Measurements from ENCODE around the gene KCNJ6.
"Not testable (repeated sequence)": the region's sequence is repeated elsewhere in the genome, so short reads cannot be mapped to it uniquely, and the experiment has no call there.

The KCNJ6 gene, protein sequence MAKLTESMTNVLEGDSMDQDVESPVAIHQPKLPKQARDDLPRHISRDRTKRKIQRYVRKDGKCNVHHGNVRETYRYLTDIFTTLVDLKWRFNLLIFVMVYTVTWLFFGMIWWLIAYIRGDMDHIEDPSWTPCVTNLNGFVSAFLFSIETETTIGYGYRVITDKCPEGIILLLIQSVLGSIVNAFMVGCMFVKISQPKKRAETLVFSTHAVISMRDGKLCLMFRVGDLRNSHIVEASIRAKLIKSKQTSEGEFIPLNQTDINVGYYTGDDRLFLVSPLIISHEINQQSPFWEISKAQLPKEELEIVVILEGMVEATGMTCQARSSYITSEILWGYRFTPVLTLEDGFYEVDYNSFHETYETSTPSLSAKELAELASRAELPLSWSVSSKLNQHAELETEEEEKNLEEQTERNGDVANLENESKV

DNA sequence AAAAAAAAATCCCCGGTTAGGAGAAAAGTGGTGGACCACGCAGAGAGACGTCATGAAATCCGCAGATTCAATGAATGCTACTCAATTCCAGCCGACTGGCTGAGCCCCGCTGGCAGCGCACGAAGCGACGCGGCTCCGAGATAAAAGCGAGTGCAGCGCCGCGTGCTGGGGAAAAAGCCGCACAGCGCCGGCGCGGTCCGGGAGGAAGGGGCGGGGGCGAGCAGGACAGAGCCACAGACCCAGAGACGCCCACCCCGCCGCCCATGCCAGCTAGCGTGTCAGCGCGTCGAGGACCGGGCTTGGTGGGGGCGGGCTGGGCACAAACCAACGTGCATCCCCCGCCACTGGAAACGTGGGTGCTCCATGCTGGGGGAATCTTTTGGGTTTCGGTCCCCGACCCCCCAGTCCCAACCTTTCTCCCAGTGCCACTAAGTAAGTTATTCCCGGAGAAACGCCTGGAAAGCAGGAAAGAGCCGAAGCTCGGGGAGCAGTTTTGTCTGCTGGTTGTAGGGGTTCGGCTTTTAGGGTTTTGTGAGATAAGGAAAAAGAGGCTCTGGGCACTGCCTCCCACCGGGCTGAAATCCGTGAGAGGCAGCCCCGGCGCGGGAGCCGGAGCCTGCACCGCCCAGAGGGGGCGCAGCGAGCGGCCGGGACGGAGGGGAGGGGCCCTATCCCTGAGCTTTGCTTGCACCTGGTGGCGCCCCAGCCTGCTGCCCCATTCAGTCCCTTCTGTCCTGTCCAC, at the start of gene KCNJ6:
KCNJ6 (minus strand) TSS at position 148 of the 742 bp plus-strand sequence. CDS start 75,775 bp downstream, outside the sequence.
- DNase-seq, result peak; percentile 14

GRCh38 chr21:37965088-37965805, 49.0 kb upstream of the KCNJ6 start:
- no peak for DNase-seq

DNA sequence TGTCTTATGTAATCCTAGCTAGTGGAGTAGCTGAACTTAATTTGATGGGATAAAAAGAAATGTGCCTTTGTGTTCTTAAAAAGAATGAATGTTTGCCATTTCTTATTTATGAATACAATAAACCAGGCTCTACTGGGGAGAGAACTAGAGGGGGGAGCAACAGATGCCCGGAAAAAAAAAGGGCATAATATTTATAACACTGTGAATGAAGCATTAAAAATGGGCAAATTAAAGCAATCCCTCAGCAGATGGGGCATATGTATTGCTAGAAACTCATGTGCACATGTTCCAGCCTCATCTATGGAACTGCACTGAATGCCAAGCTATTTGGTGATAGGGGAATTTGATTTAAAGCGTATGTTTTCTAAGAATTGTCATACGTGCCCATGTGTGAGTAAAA, 42.3 kb upstream of the KCNJ6 start:
- DNase-seq, result no peak

DNA sequence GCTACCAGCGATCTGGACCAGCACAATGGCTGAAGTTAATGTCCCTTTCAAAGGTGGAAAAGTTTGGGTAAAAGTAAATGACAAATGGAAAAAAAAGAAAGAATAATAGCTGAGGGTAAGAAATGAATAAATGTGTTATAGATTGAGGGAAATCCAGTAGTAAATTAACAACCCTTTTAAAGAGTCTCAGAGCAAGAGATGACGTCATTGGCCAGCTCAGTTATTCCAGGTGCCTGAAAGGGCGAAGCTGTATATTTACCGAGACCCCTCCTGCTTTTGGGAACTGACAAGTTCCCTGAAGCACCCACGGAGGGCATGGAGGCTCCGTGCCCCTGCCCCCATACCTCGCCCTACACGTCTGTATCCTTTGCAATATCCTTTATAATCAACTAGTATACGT, 40.5 kb upstream of the KCNJ6 start:
- DNase-seq, result no peak

DNA sequence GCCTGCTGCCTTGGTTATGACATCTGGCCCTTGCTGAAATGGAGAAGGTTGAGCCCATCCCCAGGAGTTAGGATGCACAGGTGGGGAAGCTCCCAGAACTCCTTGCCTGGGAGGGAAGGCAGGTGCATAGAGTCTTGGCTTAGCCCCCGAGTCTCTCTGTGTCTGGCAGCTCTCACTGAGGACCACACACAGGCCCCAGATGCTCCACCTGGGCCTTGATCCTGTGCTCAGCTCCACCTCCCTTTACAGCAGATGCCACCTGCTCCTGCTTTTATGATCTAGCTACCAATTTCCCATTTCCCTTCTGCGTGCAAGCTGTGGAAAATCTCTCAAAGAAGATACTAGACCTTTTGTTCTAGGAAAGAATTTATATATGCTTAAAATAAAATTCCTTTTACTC, 28.8 kb upstream of the KCNJ6 start:
- DNase-seq, result no peak

DNA sequence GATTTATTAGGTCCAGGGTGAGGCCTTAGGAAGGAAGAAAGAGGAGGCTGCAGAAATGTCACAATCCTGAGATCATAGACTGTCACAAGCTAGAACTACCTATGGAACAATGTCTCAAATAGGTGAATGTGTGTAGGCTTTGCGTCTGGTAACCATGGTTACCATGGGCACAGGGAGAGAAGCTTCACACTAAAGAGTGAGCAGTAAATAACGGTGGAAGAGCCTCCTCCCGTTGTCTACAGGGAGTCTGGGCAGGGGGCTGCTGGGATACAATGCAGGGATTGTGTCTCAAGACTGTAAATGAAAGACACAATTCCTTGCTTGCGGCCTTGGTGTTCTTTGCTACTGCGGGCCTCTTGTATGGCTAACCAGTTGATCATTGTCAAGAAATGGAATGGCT, 28.2 kb upstream of the KCNJ6 start:
- DNase-seq, result no peak

GRCh38 chr21:37940691-37941090, 24.4 kb upstream of the KCNJ6 start:
- no peak for DNase-seq

DNA sequence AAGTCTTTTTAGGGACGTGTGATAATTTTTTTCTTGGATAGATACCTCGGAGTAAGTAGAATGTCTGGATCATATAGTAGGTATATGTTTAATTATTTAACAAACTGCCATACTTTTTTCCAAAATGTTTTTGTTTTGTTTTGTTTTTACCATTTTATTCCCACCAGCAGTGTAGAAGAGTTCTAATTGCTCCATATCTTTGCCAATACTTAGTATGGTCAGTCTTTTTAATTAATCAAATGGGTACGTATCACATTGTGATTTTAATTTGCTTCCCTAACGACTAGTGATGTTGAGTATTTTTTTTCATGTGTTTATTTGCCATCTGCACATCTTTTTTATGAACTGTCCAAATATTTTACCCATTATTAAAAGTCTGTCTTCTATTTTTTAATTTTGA, 23.6 kb upstream of the KCNJ6 start:
- DNase-seq, result no peak

- DNase-seq, result no peak
Measured at GRCh38 chr21:37939251-37939650, 23.0 kb upstream of the KCNJ6 start.

- no peak for DNase-seq
Measured at GRCh38 chr21:37937668-37938067, 21.4 kb upstream of the KCNJ6 start.

DNA sequence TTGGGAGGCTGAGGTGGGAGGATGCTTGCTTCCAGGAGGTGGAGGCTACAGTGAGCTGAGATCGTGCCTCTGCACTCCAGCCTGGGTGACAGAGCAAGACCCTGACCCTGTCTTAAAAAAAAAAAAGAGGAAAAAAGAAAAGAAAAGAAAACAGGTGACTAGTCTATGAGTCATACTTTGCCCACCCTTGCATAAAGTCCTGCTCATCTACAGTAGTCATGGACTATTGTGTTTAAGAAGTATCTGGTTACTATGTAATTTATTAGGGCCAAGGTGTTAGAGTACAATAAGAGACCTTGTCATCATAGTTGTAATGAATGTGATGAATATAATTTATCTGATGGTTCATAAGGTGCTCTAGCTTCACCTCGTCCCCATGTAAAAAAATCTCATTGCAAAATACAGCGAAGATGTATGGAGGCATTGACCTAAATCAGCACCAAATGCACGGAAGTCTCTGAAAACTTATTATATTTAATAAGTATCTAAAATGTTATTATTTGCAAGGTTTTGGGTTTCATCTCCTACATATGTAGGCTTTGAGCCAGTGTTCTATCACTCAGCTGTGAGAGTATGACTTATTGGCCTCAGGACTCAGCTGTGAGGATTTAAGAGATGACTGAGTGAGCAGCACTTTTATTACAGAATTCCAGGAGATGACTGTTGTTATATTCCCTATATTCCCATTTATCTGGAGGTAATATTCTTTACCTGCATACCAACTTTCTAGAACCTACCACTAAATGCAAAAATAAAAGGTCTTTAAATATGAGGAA, 19.9 kb upstream of the KCNJ6 start:
- DNase-seq, result no peak

- no peak for DNase-seq
Measured at GRCh38 chr21:37932936-37933335, 16.7 kb upstream of the KCNJ6 start.

DNA sequence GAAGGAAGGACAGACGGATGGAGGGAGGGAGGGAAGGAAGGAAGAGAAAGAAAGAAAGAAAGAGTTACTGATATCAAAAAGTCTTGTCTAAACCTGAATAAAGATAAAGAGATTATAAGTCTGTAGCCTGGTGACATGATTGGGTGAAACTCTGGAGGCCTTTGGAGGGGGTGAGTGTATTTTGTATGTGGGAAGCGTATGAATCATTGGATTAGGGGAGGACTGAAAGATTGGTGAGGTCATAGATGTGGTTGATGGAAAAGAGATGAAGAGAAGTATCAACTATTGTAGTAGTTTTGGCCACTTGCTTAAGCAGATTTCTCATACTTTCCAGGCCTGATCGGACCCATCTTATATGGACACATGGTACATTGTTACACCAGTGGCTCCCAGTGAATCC, 11.5 kb upstream of the KCNJ6 start:
- DNase-seq, result no peak

DNA sequence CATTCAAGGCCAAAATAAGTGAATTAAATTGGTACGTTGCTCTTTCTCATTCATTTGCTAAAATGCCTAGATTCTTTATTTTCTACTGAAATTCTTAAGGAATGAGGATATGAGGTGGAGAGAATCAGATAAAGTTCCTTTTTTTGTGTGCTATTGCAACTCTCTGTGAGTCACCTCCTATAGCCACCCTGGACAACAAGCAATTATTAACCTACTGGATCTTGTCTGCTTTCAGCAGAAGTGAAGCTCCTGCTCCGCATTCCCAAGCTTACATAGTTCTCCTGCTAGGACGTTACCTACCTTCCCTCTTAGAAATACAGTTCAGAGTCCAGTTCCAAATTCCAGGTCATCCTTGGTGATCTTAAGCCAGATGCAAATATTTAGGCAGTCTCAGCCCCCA, 4.8 kb upstream of the KCNJ6 start:
- DNase-seq, result no peak

DNA sequence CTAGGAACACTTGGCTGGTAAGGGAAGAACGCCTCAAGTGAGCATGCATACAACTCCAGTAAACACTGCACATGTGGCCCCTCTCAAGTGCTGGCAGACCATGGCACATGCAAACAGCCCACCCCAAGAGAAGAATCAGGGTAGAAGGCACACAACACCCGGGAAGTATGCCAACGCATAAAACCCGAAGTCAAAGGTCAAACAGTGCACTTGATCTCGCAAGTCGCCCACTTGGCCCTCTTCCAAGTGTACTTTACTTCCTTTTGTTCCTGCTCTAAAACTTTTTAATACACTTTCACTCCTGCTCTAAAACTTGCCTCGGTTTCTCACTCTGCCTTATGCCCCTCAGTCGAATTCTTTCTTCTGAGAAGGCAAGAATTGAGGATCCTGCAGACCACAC, 4.0 kb upstream of the KCNJ6 start:
- not testable (repeated sequence) for DNase-seq

GRCh38 chr21:37917612-37918011, 1.4 kb upstream of the KCNJ6 start:
- peak; percentile 49 for DNase-seq

DNA sequence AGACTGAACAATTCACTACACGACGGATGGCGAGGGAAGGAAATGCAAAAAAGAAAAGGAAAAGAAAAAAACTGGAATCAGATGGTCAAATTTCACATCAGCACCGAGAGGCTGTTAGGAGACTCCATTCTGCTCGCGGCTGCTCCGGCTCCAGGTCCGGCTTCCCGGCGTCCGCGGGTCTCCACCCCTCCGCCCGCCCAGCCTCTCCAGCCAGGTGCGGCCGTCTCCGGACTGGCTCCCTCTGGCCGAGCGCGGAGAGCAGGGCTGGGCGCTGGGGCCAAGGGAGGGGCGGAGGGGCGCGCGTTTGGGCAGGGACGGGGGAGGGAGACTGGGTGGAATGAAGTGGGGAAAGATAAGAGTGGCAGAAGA, 332 bp downstream of the KCNJ6 start:
- no peak for DNase-seq

DNA sequence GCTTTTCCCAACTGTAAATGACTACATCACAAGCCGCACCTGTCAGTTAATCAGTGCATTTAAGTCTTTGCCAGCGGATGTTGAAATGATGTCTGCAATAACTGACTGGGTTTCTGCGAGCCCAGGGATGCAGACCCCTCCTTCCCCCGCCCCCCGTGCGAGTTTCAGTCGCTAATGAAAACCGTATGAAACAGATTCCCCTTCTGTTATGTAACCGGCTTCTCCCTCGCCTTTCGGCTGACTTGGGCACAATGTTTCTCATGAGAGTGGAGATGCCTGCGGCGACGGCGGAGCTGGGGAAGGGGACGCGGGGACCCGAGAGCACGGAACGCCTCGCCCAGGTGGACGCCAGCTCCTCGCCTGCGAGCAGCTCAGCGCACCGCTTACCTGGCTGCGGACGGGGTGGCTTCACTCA, 753 bp downstream of the KCNJ6 start:
- no peak for DNase-seq

DNA sequence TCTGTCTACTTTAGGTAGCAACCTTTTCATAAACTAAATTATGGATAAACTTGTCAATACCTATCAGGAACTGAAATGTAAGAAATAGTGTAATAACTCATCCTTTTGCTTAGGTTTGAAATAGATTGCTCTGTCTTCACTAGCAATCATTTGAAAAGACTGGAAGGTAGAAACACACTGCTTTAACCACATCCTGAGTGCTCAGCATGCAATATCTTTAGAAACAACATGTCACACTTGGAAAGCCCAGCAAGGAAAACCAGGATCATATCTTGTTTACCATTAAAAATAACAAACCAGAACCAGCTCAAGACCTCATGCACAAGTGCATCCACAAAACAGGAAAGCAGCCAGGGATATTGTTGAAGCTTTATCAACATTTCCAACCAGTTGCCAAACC, 3.6 kb downstream of the KCNJ6 start:
- DNase-seq, result no peak

GRCh38 chr21:37909936-37910335, 6.3 kb downstream of the KCNJ6 start:
- DNase-seq, result no peak

GRCh38 chr21:37908691-37909090, 7.6 kb downstream of the KCNJ6 start:
- no peak for DNase-seq

GRCh38 chr21:37907076-37907475, 9.2 kb downstream of the KCNJ6 start:
- DNase-seq, result no peak

- no peak for DNase-seq
Measured at GRCh38 chr21:37905291-37905690, 11.0 kb downstream of the KCNJ6 start.

Measured in amniotic stem cell (primary cell).